OCI-LY1 (cell line): ENCODE measurements around the gene GOT1.

Source experiments
- CTCF ChIP-seq: fragments of 200-600 bp; sonication (generic), shearing (Covaris generic); IDR thresholded peaks from 2 replicates; pipeline ENCODE4 v1.5.1; 2017; ENCODE audit warnings: mild to moderate bottlenecking, antibody characterized with exemption, low read length, moderate library complexity, mixed read lengths
- EZH2 ChIP-seq: fragments of 200-600 bp; sonication (generic), shearing (Covaris generic); IDR thresholded peaks from 2 replicates; pipeline ENCODE4 v1.8.0; 2017; ENCODE audit warnings: borderline replicate concordance, mixed run types, mild to moderate bottlenecking, antibody characterized with exemption, low read length, moderate library complexity, mixed read lengths

GRCh38 chr10:99430116-99430450 lies 341 bp downstream of the GOT1 start:
- TF ChIP-seq CTCF (no peak), EZH2 (no peak)
